H9 (cell line): ENCODE data around the gene SOX3. TPM values are rescaled to one million over a fixed set of nuclear protein-coding genes. Genes with fewer than 3 reads are reported as not detected.

Source experiments
- DNase-seq: peaks from one replicate; pipeline ENCODE4 v3.0.0-alpha.2; 2017
- H2AFZ ChIP-seq: one replicate; pipeline ENCODE4 v1.6.1; 2013; ENCODE audit warnings: mild to moderate bottlenecking, low read length, control low read depth, moderate library complexity
- H2AK5ac ChIP-seq: 2 replicates; pipeline ENCODE4 v1.6.1; 2013; ENCODE audit warnings: low read length, control low read depth, mixed read lengths; ENCODE audit not compliant: insufficient read length
- H2BK120ac ChIP-seq: one replicate; pipeline ENCODE4 v1.6.1; 2013; ENCODE audit warnings: low read depth, mild to moderate bottlenecking, low read length, control low read depth, inconsistent platforms; ENCODE audit not compliant: poor library complexity, severe bottlenecking
- H2BK12ac ChIP-seq: 2 replicates; pipeline ENCODE4 v1.6.1; 2013; ENCODE audit warnings: low read length, control low read depth, mixed read lengths, low read depth; ENCODE audit not compliant: insufficient read length
- H2BK15ac ChIP-seq: 2 replicates; pipeline ENCODE4 v1.6.1; 2013; ENCODE audit warnings: low read depth, low read length, control low read depth
- H2BK20ac ChIP-seq: one replicate; pipeline ENCODE4 v1.6.1; 2013; ENCODE audit warnings: low read depth, mild to moderate bottlenecking, low read length, control low read depth, inconsistent platforms; ENCODE audit not compliant: poor library complexity, severe bottlenecking
- H2BK5ac ChIP-seq: 2 replicates; pipeline ENCODE4 v1.6.1; 2013; ENCODE audit warnings: low read length, control low read depth, mixed read lengths; ENCODE audit not compliant: insufficient read length
- H3K14ac ChIP-seq: 2 replicates; pipeline ENCODE4 v1.6.1; 2013; ENCODE audit warnings: low read length, control low read depth; ENCODE audit not compliant: insufficient read depth
- H3K18ac ChIP-seq: 2 replicates; pipeline ENCODE4 v1.6.1; 2013; ENCODE audit warnings: low read depth, mild to moderate bottlenecking, mixed read lengths, low read length, control low read depth; ENCODE audit not compliant: insufficient read length
- H3K23ac ChIP-seq: 2 replicates; pipeline ENCODE4 v1.6.1; 2013; ENCODE audit warnings: low read length, control low read depth, mixed read lengths, low read depth; ENCODE audit not compliant: insufficient read length
- H3K23me2 ChIP-seq: 2 replicates; pipeline ENCODE4 v1.6.1; 2013; ENCODE audit warnings: low read depth, mild to moderate bottlenecking, mixed read lengths, low read length, control low read depth; ENCODE audit not compliant: insufficient read length, poor library complexity, severe bottlenecking
- H3K27ac ChIP-seq: 2 replicates; pipeline ENCODE4 v1.5.1; 2013; ENCODE audit warnings: low read length, control low read depth, mixed read lengths, low read depth; ENCODE audit not compliant: insufficient read length
- H3K27me3 ChIP-seq: 2 replicates; pipeline ENCODE4 v1.6.1; 2013; ENCODE audit warnings: low read length, control low read depth, inconsistent platforms; ENCODE audit not compliant: insufficient read depth
- H3K4ac ChIP-seq: 2 replicates; pipeline ENCODE4 v1.6.1; 2013; ENCODE audit warnings: low read depth, mild to moderate bottlenecking, control low read depth, inconsistent platforms, low read length, moderate library complexity
- H3K4me1 ChIP-seq: 2 replicates; pipeline ENCODE4 v1.6.1; 2013; ENCODE audit warnings: low read length, control low read depth, inconsistent platforms; ENCODE audit not compliant: insufficient read depth
- H3K4me2 ChIP-seq: 2 replicates; pipeline ENCODE4 v1.6.1; 2013; ENCODE audit warnings: low read length, control low read depth, mixed read lengths; ENCODE audit not compliant: insufficient read length, insufficient read depth
- H3K56ac ChIP-seq: 2 replicates; pipeline ENCODE4 v1.6.1; 2013; ENCODE audit warnings: low read depth, mild to moderate bottlenecking, mixed read lengths, low read length, control low read depth; ENCODE audit not compliant: insufficient read length
- H3K79me1 ChIP-seq: 2 replicates; pipeline ENCODE4 v1.6.1; 2013; ENCODE audit warnings: low read depth, mild to moderate bottlenecking, moderate library complexity, low read length, control low read depth, inconsistent platforms; ENCODE audit not compliant: insufficient read depth, poor library complexity, severe bottlenecking
- H3K79me2 ChIP-seq: 2 replicates; pipeline ENCODE4 v1.6.1; 2013; ENCODE audit warnings: low read length, control low read depth, inconsistent platforms; ENCODE audit not compliant: insufficient read depth
- H3K9ac ChIP-seq: 2 replicates; pipeline ENCODE4 v1.6.1; 2013; ENCODE audit warnings: low read length, control low read depth, mixed read lengths; ENCODE audit not compliant: insufficient read length; ENCODE audit errors: extremely low read depth
- H3K9me3 ChIP-seq: one replicate; pipeline ENCODE4 v1.6.1; 2013; ENCODE audit warnings: low read depth, low read length, inconsistent platforms; ENCODE audit not compliant: control insufficient read depth
- H3T11ph ChIP-seq: one replicate; pipeline ENCODE4 v1.6.1; 2013; ENCODE audit warnings: mild to moderate bottlenecking, low read length, control low read depth, inconsistent platforms
- H4K20me1 ChIP-seq: one replicate; pipeline ENCODE4 v1.6.1; 2013; ENCODE audit not compliant: control insufficient read depth, insufficient read length, insufficient read depth
- H4K5ac ChIP-seq: 2 replicates; pipeline ENCODE4 v1.6.1; 2013; ENCODE audit warnings: low read depth, mild to moderate bottlenecking, mixed read lengths, low read length, control low read depth; ENCODE audit not compliant: insufficient read length
- H4K8ac ChIP-seq: replicated peaks from 2 replicates; pipeline ENCODE4 v1.6.1; 2013; ENCODE audit warnings: low read length, control low read depth, mixed read lengths, low read depth; ENCODE audit not compliant: insufficient read length
- H4K91ac ChIP-seq: 2 replicates; pipeline ENCODE4 v1.6.1; 2013; ENCODE audit warnings: low read depth, mild to moderate bottlenecking, moderate library complexity, mixed read lengths, low read length, control low read depth; ENCODE audit not compliant: insufficient read length
- H3K27ac Mint-ChIP-seq, 3 experiments: 2 replicates in 2 of 3; 3 replicates in 1 of 3; pipeline ENCODE4 v1.8.0; 2020 to 2021; ENCODE audit warnings: mixed read lengths in 3 of 3, mild to moderate bottlenecking in 1 of 3, moderate library complexity in 1 of 3
- H3K27me3 Mint-ChIP-seq: 2 replicates; pipeline ENCODE4 v1.8.0; 2021; ENCODE audit warnings: low read depth, mild to moderate bottlenecking, moderate library complexity, mixed read lengths
- H3K36me3 Mint-ChIP-seq, 3 experiments: 2 replicates in 2 of 3; 3 replicates in 1 of 3; pipeline ENCODE4 v1.8.0; 2020 to 2021; ENCODE audit warnings: low read depth in 3 of 3, mixed read lengths in 3 of 3; ENCODE audit not compliant: insufficient read depth in 1 of 3
- H3K4me1 Mint-ChIP-seq, 2 experiments: 2 replicates each; pipeline ENCODE4 v1.8.0; 2020; ENCODE audit warnings: mixed read lengths in 2 of 2
- H3K4me3 Mint-ChIP-seq, 2 experiments: 2 replicates in 1 of 2; 3 replicates in 1 of 2; pipeline ENCODE4 v1.8.0; 2020 to 2021; ENCODE audit warnings: mild to moderate bottlenecking in 2 of 2, mixed read lengths in 2 of 2, moderate library complexity in 1 of 2
- H3K9me3 Mint-ChIP-seq, 2 experiments: 2 replicates in 1 of 2; 3 replicates in 1 of 2; pipeline ENCODE4 v1.8.0; 2020; ENCODE audit warnings: mild to moderate bottlenecking in 2 of 2, mixed read lengths in 2 of 2, moderate library complexity in 1 of 2
- CTCF ChIP-seq: fragments of 200-600 bp; sonication (generic); conservative IDR thresholded peaks from 3 replicates; pipeline ENCODE4 v1.8.0; 2021; ENCODE audit warnings: antibody characterized with exemption, mild to moderate bottlenecking
- total RNA-seq: library from RNA; stranded (reverse); gene quantifications from 2 replicates; pipeline ENCODE4 v1.2.1, GENCODE V29; 2021

The SOX3 gene
- total RNA-seq, 1 experiment from 2014 or later: 7.7 TPM

- Histone ChIP-seq H3K4ac (no peak overlapping the region), H2BK15ac (no peak overlapping the region), H3K23me2 (no peaks in the 10 kb centered on the region), H3K79me2 (no peaks in the 10 kb centered on the region), H3K9me3 (peaks cover 6% of the 10 kb centered on the region), H3K23ac (no peak overlapping the region), H3K4me2 (no peak overlapping the region), H3K79me1 (no peaks in the 10 kb centered on the region), H3K4me1 (no peaks in the 10 kb centered on the region), H2BK5ac (no peak overlapping the region), H3K56ac (no peak overlapping the region), H2BK12ac (no peak overlapping the region), H3K27me3 (no peaks in the 10 kb centered on the region), H4K8ac (no peak overlapping the region), H4K91ac (no peak overlapping the region), H2AFZ (no peak overlapping the region), H3K18ac (no peak overlapping the region), H2BK120ac (no peak overlapping the region), H2AK5ac (no peak overlapping the region), H4K5ac (no peak overlapping the region), H3T11ph (no peak overlapping the region), H3K14ac (no peak overlapping the region), H3K27ac (no peak overlapping the region), H4K20me1 (no peaks in the 10 kb centered on the region), H2BK20ac (no peak overlapping the region), H3K9ac (no peak overlapping the region)
- Mint-ChIP-seq H3K27ac (no peak overlapping the region), H3K36me3 (peaks cover 7 to 11% (median 9%) of the 10 kb centered on the region in 3 experiments), H3K9me3 (peaks cover 10 to 14% of the 10 kb centered on the region in 2 experiments), H3K27me3 (peaks cover 2% of the 10 kb centered on the region; the same call in 1 of the 2 replicates), H3K4me3 (no peak overlapping the region), H3K4me1 (peaks cover 8 to 11% of the 10 kb centered on the region in 2 experiments)
- TF ChIP-seq CTCF: no peak
- no peak for DNase-seq
Observed at GRCh38 chrX:140480765-140481164, 24.1 kb downstream of the SOX3 start.
